GM21515 (cell line): ENCODE data around the gene GDF7.
"Not testable (repeated sequence)": the region's sequence is repeated elsewhere in the genome, so short reads cannot be mapped to it uniquely, and the experiment has no call there.

Experiments
- ATAC-seq: cut with Tn5 transposase; IDR thresholded peaks from one replicate; pipeline ENCODE4 v1.9.1; 2021; ENCODE audit not compliant: unreplicated experiment

The GDF7 gene

DNA sequence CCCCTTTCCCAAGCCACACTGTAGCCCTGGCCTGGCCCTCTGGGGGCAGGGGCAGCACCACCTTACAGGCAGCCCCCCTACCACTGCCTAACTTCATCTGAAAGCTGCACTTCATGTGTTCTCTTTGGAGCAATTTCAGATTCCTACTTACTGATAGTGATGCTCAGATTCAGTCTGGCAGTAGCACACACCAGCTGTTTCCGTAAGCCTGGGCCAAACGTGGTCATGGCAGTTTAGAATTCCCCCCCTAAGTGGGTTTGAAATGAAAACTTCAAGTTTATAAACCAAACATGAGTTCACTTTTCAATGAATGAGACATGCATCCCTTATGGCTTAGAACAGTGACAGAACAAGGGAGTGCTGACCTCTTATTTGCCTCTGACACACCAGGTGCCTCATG, 29.4 kb downstream of the GDF7 start:
- ATAC-seq: no peak

DNA sequence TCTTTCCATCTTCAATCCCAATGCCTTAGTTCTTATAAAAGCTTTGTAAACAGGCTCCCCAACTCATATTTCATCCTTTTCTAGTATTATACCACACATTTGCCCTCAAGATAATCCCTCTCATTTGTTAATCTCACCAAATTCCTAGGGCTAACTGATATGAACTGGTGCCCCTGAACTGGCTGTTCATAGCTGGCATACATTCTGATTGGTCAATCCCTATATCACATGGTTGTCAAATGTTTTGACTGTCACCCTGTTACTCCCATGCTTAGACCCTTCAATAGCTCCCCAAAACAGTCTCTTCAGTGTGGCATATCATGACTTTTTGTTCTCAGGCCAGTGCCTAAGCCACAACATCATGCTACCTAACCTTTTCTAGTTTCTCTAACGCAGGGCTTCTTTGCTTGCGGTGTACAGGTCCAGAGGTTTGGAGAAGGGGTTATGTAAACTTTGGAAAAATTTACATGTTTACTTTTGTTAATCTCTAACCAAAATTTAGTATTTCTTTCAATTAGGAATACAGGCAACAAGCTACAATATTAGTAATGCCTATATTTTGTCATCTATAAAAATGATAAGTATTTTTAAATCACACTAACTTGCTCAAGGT, 30.5 kb downstream of the GDF7 start:
- ATAC-seq: no peak

DNA sequence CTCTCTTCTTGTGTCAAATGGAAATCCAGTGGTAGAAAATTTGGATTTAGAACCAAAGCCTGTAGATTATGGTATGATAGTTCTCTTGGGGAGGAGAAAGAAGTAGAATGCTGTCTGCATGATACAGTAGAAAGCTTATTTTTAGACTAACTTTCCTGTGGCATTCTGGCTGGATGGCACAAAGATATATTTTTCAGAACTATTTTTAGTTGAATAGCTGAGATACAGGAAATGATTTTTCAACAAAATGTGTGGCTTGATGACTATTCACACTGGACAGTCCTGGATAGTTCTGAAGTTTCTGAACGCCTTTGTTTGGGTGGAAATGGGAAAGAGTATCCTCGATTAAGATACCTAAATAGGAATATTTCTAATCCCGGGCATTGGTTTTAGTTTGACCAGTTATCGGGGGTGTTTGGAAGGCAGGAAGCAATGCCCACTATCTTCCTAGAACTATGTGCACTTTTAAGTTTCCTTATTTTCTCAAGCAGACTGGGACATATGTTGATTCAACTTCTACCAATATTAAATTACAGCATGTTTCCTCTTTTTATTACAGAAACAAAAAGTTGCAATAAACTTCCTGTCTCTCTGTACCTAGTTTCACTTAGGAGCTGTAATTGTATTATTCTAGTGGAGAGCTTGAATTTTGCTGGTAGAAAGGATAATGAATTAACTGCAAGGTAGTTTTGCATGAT, 32.1 kb downstream of the GDF7 start:
- ATAC-seq: peak; percentile 61

DNA sequence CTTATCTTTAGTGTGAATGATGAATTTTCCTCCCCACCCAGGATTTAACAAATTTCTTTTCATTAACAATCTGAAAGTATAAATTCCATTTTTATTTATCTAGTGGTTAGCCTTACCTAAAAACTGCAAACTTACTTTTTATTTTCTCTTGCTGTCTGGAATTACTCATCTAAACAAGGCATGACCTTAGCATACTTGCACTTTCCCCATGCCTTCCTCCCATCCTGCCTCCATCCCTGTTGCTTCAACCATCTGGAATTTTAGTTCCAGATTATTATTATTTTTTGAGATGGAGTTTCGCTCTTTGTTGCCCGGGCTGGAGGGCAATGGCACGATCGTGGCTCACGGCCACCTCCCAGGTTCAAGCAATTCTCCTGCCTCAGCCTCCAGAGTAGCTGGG, 35.6 kb downstream of the GDF7 start:
- no peak for ATAC-seq

DNA sequence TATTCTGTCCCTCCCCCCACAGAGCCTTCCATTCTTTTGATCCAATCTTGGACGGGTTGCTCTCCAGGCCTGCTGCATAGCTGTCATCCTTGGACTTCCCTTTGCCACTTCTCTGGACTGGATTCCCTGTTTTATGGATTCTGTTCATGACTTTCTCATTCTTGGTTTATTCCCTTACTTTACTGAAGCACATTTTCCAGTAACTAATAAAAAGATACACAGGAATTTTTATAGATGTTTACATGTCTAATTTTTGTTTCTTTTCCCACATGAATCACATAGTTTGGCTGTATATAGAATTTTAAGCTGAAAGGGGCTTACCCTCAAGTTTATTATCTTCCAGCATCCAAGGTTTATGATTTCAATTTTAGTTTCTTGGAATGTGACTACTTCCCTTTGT, 37.9 kb downstream of the GDF7 start:
- ATAC-seq: no peak

DNA sequence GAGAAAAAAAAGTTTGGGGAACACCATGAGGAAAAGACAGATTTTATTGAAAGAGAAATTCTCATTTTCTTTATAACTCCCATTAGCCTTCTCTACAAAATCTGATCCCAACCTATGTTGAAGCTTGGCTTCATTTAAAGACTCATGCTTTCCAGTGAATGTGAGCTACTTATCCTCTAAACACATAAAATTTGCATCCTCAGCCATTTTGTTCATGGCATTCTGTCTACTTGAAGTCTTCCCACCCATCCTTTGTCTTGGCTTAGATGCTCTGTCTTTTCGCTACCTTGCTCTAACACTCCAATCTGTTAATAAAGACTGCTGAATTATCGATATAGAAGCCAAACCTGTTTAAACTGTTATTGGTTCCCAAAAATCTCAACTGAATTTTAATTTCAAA, 39.3 kb downstream of the GDF7 start:
- ATAC-seq: no peak

DNA sequence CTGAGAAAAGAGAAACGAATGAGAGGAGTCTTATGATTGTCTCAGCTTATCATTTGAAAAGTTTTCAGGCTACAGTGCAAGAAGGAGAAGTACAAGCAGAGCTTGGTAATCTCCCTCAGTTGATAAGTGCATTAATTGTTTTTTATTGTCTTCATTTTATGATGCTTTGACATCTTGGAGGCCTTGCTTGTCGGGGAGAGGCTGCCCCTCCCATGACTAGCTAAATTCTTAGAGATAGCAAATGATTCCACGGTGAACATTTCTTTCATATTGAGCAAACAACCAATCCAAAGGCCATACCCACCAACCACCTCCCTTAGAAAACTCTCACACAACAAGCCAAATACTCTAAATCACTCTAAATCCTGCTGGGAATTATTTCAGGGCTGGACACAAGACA, 39.8 kb downstream of the GDF7 start:
- ATAC-seq: no peak

DNA sequence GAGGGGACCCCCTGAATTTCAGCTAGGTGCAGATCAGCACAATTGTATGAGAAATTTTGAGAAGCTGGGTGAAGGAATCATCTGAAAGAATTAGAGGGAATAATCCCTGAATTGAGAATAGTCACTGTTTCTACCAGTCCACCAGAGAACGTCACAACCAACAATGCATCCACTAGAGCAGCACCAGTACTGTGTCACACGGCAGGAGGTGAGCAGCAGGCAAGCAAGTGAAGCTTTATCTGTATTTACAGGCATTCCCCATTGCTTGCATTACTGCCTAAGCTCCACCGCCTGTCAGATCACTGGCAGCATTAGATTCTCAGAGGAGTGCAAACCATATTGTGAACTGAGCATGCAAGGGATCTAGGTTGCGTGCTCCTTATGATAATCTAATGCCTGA, 40.7 kb downstream of the GDF7 start:
- ATAC-seq: no peak

DNA sequence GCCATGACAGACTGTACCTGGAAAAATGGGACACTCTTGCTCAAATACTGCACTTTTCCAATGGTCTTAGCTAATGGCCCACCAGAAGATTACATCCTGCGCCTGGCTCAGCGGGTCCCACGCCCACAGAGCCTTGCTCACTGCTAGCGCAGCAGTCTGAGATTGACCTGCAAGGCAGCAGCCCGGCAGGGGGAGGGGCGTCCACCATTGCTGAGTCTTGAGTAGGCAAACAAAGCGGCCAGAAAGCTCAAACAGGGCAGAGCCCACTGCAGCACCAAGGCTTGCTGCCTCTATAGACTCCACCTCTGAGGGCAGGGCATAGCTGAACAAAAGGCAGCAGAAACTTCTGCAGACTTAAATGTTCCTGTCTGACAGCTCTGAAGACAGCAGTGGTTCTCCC, 44.7 kb downstream of the GDF7 start:
- ATAC-seq: not testable (repeated sequence)

DNA sequence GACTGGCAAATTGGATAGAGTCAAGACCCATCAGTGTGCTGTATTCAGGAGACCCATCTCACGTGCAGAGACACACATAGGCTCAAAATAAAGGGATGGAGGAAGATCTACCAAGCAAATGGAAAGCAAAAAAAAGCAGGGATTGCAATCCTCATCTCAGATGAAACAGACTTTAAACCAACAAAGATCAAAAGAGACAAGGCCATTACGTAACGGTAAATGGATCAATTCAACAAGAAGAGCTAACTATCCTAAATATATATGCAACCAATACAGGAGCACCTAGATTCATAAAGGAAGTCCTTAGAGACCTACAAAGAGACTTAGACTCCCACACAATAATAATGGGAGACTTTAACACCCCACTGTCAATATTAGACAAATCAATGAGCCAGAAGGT, 46.6 kb downstream of the GDF7 start:
- ATAC-seq: not testable (repeated sequence)

DNA sequence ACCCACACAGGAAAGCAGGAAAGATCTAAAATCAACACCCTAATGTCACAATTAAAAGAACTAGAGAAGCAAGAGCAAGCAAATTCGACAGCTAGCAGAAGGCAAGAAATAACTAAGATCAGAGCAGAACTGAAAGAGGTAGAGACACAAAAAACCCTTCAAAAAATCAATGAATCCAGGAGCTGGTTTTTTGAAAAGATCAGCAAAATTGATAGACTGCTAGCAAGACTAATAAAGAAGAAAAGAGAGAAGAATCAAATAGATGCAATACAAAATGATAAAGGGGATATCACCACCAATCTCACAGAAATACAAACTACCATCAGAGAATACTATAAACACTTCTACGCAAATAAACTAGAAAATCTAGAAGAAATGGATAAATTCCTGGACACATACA, 47.5 kb downstream of the GDF7 start:
- not testable (repeated sequence) for ATAC-seq

DNA sequence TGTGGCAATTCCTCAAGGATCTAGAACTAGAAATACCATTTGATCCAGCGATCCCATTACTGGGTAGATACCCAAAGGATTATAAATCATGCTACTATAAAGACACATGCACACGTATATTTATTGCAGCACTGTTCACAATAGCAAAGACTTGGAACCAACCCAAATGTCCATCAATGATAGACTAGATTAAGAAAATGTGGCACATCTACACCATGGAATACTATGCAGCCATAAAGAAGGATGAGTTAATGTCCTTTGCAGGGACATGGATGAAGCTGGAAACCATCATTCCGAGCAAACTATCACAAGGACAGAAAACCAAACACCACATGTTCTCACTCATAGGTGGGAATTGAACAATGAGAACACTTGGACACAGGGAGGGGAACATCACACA, 49.2 kb downstream of the GDF7 start:
- not testable (repeated sequence) for ATAC-seq

DNA sequence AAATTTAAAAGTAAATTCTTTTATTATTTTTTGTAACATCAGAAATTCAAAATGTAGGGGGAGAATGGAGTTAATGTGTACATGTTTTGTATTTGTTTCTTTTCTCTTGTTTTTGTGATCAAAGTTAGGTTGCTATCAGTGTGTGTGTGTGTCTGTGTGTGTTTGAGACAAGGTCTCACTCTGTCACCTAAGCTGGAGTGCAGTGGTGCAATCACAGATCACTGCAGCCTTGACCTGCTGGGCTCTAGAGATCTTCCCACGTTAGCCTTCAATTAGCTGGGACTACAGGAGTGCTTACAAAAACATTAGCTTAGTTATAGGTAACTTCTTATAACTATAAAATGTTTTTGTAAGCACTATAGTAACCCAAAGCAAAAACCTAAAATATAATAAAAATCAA, 50.7 kb downstream of the GDF7 start:
- no peak for ATAC-seq

DNA sequence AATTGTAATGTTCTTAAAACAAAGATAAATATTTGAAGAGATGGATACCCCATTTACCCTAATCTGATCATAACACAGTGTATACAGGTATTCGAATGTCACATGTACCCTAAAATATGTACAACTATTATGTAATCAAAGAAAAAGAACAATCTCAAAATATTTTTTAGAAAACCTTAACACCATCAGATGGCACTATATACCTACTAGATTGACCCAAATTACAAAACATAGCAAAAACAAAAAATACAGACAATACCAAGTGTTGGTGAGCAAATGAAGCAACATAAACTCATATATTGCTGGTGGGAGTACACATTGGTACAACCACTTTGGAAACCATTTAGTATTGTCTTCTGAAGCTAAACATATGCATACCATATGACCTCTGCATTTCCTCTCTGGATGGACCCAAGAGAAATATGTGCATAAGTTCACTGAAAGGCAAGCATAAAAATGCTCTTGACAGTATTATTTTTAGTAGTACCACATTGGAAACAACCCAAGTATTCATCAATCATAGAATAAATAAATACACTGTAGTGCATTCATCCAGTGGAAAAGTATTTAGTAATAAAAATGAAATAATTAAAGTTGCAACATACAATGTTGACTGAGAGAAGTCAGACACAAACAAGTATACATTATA, 55.8 kb downstream of the GDF7 start:
- ATAC-seq: no peak

DNA sequence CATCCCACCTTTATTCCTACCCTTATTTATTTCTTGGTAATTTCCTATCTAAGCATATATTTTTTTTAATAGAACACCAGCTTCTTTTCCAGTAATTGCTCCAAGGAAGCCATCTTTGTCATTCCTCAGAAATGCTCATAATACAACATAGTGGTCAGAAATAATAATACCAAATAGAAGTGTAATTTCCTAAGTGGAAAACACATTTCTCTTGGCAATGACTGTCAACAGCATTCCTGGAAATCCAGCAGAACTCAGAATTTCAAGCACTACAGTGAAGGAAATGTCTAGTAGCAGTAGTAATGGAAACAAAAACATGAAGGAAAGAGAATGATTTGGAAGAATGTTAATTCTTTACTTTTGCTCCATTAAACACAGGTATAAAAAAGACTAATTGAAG, 56.6 kb downstream of the GDF7 start:
- ATAC-seq: no peak

DNA sequence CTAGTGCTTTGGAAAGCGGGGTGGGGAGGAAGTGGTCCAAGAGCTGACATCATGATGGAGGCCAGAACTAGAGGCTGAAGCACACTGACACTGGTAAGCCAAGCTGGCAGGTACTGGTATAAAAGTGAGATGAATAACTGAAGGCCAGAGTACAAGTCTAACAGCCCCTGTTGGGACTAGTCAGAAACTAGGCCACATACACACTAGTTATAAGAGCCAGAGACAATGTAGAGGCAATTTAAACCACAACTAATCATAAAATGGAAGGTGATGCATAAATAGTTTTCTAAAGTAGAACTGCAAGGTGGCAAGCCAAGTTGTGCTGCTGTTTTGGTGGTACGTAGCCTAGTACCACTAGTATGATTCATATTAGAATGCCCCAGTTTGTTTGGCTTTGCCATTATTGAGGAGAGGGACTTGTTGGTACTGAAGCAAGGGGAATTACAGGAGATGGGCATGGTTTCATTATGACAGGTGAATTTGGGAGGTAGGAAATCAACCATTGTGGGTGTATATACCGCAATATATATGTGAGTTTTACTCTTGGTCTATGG, 57.6 kb downstream of the GDF7 start:
- ATAC-seq: no peak

DNA sequence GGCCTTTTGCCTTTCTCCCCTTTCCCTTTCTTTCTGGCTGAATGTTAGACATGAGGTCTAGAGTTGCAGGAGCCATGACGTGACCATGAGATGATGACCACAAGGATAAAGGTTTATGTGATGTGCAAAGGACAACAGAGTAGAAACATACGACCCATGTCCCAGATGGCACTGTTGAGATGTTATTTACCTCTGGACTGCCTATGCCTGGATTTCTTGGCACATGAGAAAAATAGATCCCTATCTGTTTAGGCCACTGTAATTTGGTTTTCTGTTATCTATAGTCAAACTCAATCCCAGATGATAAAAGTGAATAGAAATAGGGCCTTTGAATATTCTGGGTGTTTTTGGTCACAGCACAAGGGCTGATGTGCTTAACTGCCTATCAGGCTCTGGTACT, 58.8 kb downstream of the GDF7 start:
- no peak for ATAC-seq

DNA sequence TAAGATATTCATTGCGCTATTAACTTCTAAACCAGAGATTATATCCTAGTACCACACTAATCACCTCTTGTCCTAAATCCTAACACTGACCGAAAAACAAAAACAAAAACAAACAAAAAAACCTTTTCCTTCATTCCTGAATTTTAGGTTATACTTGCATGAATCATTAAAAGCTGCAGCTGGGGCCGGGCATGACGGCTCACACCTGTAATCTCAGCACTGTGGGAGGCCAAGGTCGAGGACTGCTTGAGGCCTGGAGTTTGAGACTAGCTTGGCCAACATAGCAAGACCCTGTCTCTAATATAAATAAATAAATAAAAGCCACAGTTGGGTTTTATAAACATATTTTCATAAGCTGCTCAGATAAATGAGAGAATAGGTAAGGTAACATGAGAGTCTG, 60.0 kb downstream of the GDF7 start:
- no peak for ATAC-seq

DNA sequence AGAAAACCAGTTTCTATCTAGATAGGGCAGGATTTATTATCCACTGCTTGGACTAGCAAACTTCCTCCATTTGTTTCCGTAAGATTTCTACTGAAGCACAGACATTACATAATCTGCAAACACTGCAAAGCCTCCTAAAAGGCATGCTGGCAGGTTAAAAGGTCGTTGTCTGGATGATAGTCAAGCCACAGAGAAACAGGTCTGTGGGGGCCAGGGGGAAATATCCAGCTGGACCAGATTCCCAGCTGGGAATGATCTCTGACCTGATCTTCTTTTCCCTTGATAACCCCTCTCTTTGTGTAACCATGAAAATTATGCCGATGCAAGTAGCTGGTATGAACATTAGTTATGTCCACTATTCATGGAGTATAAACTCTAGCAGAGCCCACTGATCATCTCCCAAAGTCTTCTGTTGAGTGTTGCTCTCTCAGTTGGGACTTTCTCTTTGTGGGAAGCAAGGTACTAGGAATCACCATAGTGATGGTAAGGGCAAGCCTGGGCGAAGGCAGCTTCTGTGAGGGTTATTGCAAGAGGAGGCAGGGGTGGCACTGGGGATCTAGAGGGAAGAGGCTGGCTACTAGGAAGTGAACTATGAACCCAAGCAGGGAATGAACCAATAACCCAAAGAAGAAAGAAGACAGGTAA, 61.3 kb downstream of the GDF7 start:
- no peak for ATAC-seq
